WTC11 (cell line): ENCODE measurements around the gene CCDC200.

Source experiments
- CTCF ChIP-seq: fragments of 200-600 bp; IDR thresholded peaks from 2 replicates; pipeline ENCODE4 v1.8.0; 2022; ENCODE audit warnings: antibody characterized with exemption
- MAX ChIP-seq: sonication (generic); formaldehyde crosslinking; IDR thresholded peaks from 2 replicates; pipeline ENCODE4 v1.8.0; 2022; ENCODE audit warnings: mild to moderate bottlenecking, missing genetic modification reagents
- NR1H2 ChIP-seq: sonication (generic); formaldehyde crosslinking; IDR thresholded peaks from 2 replicates; pipeline ENCODE4 v1.9.0; 2021; ENCODE audit warnings: mild to moderate bottlenecking, moderate library complexity, missing genetic modification reagents
- SP1 ChIP-seq: sonication (generic); formaldehyde crosslinking; conservative IDR thresholded peaks from 2 replicates; pipeline ENCODE4 v1.8.1; 2022; ENCODE audit warnings: missing genetic modification reagents
- TF ChIP-seq, protein P1 (sequence below): sonication (generic); formaldehyde crosslinking; IDR thresholded peaks from 2 replicates; pipeline ENCODE4 v1.8.1; 2023; ENCODE audit warnings: mild to moderate bottlenecking, missing genetic modification reagents, moderate library complexity

DNA sequence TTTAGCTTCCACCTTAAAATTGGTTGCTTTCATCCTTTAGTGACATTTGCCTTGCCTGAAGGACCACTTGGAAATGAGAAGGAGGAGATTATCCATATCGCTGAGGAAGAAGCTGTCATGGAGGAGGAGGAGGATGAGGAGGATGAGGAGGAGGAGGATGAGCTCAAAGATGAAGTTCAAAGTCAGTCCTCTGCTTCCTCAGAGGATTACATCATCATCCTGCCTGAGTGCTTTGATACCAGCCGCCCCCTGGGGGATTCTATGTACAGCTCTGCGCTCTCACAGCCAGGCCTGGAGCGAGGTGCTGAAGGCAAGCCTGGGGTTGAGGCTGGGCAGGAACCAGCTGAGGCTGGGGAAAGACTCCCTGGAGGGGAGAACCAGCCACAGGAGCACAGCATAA, 28.3 kb downstream of the CCDC200 start:
- TF ChIP-seq CTCF (no peak), SP1 (CRISPR knock-in tag) (no peak), NR1H2 (CRISPR knock-in tag) (no peak), MAX (no peak)
- TF ChIP-seq, protein P1, sequence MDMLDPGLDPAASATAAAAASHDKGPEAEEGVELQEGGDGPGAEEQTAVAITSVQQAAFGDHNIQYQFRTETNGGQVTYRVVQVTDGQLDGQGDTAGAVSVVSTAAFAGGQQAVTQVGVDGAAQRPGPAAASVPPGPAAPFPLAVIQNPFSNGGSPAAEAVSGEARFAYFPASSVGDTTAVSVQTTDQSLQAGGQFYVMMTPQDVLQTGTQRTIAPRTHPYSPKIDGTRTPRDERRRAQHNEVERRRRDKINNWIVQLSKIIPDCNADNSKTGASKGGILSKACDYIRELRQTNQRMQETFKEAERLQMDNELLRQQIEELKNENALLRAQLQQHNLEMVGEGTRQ (CRISPR knock-in tag) = no peak
